WTC11 (cell line): Measurements from ENCODE around the gene AIP. TPM values are rescaled to one million over a fixed set of nuclear protein-coding genes. Genes with fewer than 3 reads are reported as not detected.
A peak's percentile ranks its signal among the peaks of the same experiment; 100 is the strongest.

Experiments
- ATAC-seq: fragments of 200-7000 bp; cut with Tn5 transposase; 2 replicates; pipeline ENCODE4 v1.10.0; 2021; ENCODE audit warnings: mild to moderate bottlenecking, moderate library complexity
- CTCF ChIA-PET: fragments of 300-600 bp; sonication (Branson Sonifier 250); formaldehyde crosslinking; loops from one replicate; lab custom pipeline; 2021; ENCODE audit warnings: antibody characterized with exemption; lab: Charles Lee
- POLR2A ChIA-PET: fragments of 350-600 bp; sonication (Branson Sonifier 250); formaldehyde crosslinking; loops from one replicate; lab custom pipeline; 2021; ENCODE audit warnings: antibody characterized with exemption; lab: Charles Lee
- DNase-seq: peaks from one replicate; pipeline ENCODE4 v3.0.0; 2021; ENCODE audit warnings: low spot score
- H3K27ac Mint-ChIP-seq: 2 replicates; pipeline ENCODE4 v1.8.0; 2021; ENCODE audit warnings: mixed read lengths
- H3K27me3 Mint-ChIP-seq: 2 replicates; pipeline ENCODE4 v1.8.0; 2021; ENCODE audit warnings: low read depth, mild to moderate bottlenecking, moderate library complexity, mixed read lengths
- H3K36me3 Mint-ChIP-seq: 2 replicates; pipeline ENCODE4 v1.8.0; 2021; ENCODE audit warnings: mixed read lengths
- H3K4me1 Mint-ChIP-seq: 2 replicates; pipeline ENCODE4 v1.8.0; 2022; ENCODE audit warnings: mixed read lengths
- H3K4me3 Mint-ChIP-seq: 2 replicates; pipeline ENCODE4 v1.8.0; 2021; ENCODE audit warnings: mild to moderate bottlenecking, moderate library complexity, mixed read lengths
- H3K9me3 Mint-ChIP-seq: 2 replicates; pipeline ENCODE4 v1.8.0; 2021; ENCODE audit warnings: mixed read lengths
- ELF4 ChIP-seq: sonication (generic); formaldehyde crosslinking; IDR thresholded peaks from 2 replicates; pipeline ENCODE4 v1.8.1; 2022; ENCODE audit warnings: low read depth, mild to moderate bottlenecking, moderate library complexity, missing genetic modification reagents
- RELA ChIP-seq: sonication (generic); formaldehyde crosslinking; IDR thresholded peaks from 2 replicates; pipeline ENCODE4 v1.8.1; 2022; ENCODE audit warnings: missing genetic modification reagents, mild to moderate bottlenecking, borderline replicate concordance
- RORB ChIP-seq: fragments of 250-450 bp; sonication (Bioruptor Pico); IDR thresholded peaks from 2 replicates; pipeline ENCODE4 v1.9.0; 2021; ENCODE audit warnings: mild to moderate bottlenecking
- TEAD1 ChIP-seq: sonication (generic); formaldehyde crosslinking; IDR thresholded peaks from 2 replicates; pipeline ENCODE4 v1.8.0; 2022; ENCODE audit warnings: mild to moderate bottlenecking, missing genetic modification reagents
- ZNF396 ChIP-seq: fragments of 250-450 bp; sonication (Bioruptor Pico); IDR thresholded peaks from 2 replicates; pipeline ENCODE4 v1.8.0; 2021; ENCODE audit warnings: mild to moderate bottlenecking, moderate library complexity, borderline replicate concordance
- ZNF416 ChIP-seq: fragments of 250-450 bp; sonication (Bioruptor Pico); IDR thresholded peaks from 2 replicates; pipeline ENCODE4 v1.9.0; 2021; ENCODE audit warnings: mild to moderate bottlenecking, inconsistent platforms
- total RNA-seq: library from RNA; stranded (reverse); gene quantifications from 3 replicates; pipeline ENCODE4 v1.2.3, GENCODE V29; 2021
- TF ChIP-seq, protein P1 (sequence below): sonication (generic); formaldehyde crosslinking; conservative IDR thresholded peaks from 2 replicates; pipeline ENCODE4 v1.8.1; 2023; ENCODE audit warnings: mild to moderate bottlenecking, low read depth, missing genetic modification reagents, moderate library complexity
- TF ChIP-seq, protein P2 (sequence below): sonication (generic); formaldehyde crosslinking; IDR thresholded peaks from 2 replicates; pipeline ENCODE4 v1.8.1; 2022; ENCODE audit warnings: low read depth, mild to moderate bottlenecking, moderate library complexity, missing genetic modification reagents, borderline replicate concordance
- TF ChIP-seq, protein P3 (sequence below): sonication (generic); formaldehyde crosslinking; IDR thresholded peaks from 2 replicates; pipeline ENCODE4 v1.8.1; 2023; ENCODE audit warnings: mild to moderate bottlenecking, missing genetic modification reagents
- TF ChIP-seq, protein P4 (sequence below): sonication (generic); formaldehyde crosslinking; IDR thresholded peaks from 2 replicates; pipeline ENCODE4 v1.8.0; 2023; ENCODE audit warnings: missing genetic modification reagents
- TF ChIP-seq, protein P5 (sequence below): fragments of 250-450 bp; sonication (Bioruptor Pico); IDR thresholded peaks from 2 replicates; pipeline ENCODE4 v1.9.0; 2021; ENCODE audit warnings: mild to moderate bottlenecking
- TF ChIP-seq, protein P6 (sequence below): fragments of 250-450 bp; sonication (Bioruptor Pico); IDR thresholded peaks from 2 replicates; pipeline ENCODE4 v2.1.2; 2022; ENCODE audit warnings: mild to moderate bottlenecking, moderate library complexity

AIP gene
- total RNA-seq, 1 experiment from 2014 or later = 32.8 TPM

DNA sequence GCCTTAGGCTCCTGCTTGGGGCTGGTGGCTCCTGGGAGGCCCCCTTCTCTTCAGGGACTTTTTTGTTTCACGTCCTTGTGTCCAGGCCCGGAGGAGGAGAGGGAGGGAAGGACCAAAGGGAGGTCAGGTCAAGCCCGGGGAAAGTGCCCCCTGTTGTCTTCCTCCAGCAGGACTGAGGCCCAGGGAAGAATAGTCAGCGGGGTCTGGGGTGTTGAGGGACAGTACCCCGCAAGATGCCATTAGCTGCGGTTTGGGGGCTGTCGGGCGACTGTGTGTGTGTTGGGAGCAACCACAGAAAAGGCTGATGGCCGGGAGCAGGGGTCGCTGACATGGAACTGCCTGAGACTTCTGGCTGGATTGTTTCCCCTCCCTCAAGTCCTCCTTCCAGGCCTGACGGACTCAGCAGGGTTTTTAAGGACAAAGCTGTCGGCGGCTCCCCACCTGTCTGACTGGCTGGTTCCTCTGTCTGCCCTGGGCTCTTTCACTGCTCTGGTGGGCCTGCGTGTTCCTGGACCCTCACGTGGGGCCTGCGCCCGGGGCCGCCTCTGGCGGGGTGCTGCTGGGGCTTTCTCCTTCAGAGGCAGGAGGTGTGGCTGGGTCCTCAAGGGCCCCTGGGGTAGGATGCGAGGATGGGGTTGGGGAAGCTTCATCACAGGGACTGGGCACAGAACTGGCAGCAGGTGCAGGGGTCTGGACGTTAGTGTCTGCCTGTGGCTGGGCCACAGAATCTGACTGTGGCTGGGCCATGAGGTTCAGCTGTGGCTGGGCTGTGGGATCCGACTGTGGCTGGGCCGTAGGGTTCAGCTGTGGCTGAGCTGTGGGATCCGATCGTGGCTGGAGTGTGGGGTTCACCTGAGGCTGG lies 31.8 kb upstream of the AIP start (continued):
- no peak for TF ChIP-seq ZNF396 (CRISPR knock-in tag)
- TF ChIP-seq TEAD1 (CRISPR knock-in tag) = no peak
- TF ChIP-seq, protein P1, sequence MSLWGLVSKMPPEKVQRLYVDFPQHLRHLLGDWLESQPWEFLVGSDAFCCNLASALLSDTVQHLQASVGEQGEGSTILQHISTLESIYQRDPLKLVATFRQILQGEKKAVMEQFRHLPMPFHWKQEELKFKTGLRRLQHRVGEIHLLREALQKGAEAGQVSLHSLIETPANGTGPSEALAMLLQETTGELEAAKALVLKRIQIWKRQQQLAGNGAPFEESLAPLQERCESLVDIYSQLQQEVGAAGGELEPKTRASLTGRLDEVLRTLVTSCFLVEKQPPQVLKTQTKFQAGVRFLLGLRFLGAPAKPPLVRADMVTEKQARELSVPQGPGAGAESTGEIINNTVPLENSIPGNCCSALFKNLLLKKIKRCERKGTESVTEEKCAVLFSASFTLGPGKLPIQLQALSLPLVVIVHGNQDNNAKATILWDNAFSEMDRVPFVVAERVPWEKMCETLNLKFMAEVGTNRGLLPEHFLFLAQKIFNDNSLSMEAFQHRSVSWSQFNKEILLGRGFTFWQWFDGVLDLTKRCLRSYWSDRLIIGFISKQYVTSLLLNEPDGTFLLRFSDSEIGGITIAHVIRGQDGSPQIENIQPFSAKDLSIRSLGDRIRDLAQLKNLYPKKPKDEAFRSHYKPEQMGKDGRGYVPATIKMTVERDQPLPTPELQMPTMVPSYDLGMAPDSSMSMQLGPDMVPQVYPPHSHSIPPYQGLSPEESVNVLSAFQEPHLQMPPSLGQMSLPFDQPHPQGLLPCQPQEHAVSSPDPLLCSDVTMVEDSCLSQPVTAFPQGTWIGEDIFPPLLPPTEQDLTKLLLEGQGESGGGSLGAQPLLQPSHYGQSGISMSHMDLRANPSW (CRISPR knock-in tag) = no peak
- TF ChIP-seq, protein P2, sequence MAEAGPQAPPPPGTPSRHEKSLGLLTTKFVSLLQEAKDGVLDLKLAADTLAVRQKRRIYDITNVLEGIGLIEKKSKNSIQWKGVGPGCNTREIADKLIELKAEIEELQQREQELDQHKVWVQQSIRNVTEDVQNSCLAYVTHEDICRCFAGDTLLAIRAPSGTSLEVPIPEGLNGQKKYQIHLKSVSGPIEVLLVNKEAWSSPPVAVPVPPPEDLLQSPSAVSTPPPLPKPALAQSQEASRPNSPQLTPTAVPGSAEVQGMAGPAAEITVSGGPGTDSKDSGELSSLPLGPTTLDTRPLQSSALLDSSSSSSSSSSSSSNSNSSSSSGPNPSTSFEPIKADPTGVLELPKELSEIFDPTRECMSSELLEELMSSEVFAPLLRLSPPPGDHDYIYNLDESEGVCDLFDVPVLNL (CRISPR knock-in tag) = no peak
- TF ChIP-seq, protein P3, sequence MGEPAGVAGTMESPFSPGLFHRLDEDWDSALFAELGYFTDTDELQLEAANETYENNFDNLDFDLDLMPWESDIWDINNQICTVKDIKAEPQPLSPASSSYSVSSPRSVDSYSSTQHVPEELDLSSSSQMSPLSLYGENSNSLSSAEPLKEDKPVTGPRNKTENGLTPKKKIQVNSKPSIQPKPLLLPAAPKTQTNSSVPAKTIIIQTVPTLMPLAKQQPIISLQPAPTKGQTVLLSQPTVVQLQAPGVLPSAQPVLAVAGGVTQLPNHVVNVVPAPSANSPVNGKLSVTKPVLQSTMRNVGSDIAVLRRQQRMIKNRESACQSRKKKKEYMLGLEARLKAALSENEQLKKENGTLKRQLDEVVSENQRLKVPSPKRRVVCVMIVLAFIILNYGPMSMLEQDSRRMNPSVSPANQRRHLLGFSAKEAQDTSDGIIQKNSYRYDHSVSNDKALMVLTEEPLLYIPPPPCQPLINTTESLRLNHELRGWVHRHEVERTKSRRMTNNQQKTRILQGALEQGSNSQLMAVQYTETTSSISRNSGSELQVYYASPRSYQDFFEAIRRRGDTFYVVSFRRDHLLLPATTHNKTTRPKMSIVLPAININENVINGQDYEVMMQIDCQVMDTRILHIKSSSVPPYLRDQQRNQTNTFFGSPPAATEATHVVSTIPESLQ (CRISPR knock-in tag) = no peak

DNA sequence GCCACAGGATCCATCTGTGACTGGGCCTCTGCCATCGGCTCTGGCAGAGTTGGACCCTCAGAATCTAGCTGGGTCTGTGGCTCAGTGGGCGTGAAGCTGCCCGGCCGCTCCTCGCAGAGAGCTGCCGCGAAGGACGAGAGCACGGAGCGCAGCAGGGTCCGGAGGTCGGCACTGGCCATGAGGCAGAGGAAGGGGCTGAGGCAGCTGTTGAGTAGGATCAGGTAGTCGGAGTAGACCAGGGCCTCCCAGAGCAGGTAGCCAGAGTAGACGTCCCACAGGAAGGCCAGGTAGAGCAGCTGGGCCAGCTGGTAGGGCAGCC lies 31.2 kb upstream of the AIP start:
- Mint-ChIP-seq H3K4me1 (no peaks in the 10 kb centered on the region), H3K27me3 (peaks cover 3% of the 10 kb centered on the region), H3K36me3 (no peaks in the 10 kb centered on the region), H3K4me3 (no peak overlapping the region), H3K27ac (0 out of 2 replicates have a peak overlapping the region, but pooled peaks have one; percentile 14), H3K9me3 (no peaks in the 10 kb centered on the region)
- ChIA-PET POLR2A (no interaction called here), CTCF (interaction anchor here (1.5 kb wide), 2 partner anchors 12 to 50 kb away, joined by 4 read pairs; no protein-coding TSS in a partner anchor)
- TF ChIP-seq RELA (CRISPR knock-in tag) (no peak), ELF4 (CRISPR knock-in tag) (no peak), RORB (CRISPR knock-in tag) (no peak), ZNF416 (CRISPR knock-in tag) (no peak)
- TF ChIP-seq, protein P4, sequence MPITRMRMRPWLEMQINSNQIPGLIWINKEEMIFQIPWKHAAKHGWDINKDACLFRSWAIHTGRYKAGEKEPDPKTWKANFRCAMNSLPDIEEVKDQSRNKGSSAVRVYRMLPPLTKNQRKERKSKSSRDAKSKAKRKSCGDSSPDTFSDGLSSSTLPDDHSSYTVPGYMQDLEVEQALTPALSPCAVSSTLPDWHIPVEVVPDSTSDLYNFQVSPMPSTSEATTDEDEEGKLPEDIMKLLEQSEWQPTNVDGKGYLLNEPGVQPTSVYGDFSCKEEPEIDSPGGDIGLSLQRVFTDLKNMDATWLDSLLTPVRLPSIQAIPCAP (CRISPR knock-in tag) = no peak
- TF ChIP-seq, protein P5, sequence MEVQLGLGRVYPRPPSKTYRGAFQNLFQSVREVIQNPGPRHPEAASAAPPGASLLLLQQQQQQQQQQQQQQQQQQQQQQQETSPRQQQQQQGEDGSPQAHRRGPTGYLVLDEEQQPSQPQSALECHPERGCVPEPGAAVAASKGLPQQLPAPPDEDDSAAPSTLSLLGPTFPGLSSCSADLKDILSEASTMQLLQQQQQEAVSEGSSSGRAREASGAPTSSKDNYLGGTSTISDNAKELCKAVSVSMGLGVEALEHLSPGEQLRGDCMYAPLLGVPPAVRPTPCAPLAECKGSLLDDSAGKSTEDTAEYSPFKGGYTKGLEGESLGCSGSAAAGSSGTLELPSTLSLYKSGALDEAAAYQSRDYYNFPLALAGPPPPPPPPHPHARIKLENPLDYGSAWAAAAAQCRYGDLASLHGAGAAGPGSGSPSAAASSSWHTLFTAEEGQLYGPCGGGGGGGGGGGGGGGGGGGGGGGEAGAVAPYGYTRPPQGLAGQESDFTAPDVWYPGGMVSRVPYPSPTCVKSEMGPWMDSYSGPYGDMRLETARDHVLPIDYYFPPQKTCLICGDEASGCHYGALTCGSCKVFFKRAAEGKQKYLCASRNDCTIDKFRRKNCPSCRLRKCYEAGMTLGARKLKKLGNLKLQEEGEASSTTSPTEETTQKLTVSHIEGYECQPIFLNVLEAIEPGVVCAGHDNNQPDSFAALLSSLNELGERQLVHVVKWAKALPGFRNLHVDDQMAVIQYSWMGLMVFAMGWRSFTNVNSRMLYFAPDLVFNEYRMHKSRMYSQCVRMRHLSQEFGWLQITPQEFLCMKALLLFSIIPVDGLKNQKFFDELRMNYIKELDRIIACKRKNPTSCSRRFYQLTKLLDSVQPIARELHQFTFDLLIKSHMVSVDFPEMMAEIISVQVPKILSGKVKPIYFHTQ (CRISPR knock-in tag) = no peak
- TF ChIP-seq, protein P6, sequence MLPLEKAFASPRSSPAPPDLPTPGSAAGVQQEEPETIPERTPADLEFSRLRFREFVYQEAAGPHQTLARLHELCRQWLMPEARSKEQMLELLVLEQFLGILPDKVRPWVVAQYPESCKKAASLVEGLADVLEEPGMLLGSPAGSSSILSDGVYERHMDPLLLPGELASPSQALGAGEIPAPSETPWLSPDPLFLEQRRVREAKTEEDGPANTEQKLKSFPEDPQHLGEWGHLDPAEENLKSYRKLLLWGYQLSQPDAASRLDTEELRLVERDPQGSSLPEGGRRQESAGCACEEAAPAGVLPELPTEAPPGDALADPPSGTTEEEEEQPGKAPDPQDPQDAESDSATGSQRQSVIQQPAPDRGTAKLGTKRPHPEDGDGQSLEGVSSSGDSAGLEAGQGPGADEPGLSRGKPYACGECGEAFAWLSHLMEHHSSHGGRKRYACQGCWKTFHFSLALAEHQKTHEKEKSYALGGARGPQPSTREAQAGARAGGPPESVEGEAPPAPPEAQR (CRISPR knock-in tag) = no peak
- ATAC-seq (no peak), DNase-seq (no peak)
